ENCODE results near the gene GRIK4.

- no peak for TF ChIP-seq CTCF (conservative IDR thresholded peaks at IDR 0.05; ENCODE audit: low read depth, low read length)
- no peak for TF ChIP-seq MXI1 (IDR thresholded peaks at IDR 0.05; ENCODE audit: borderline replicate concordance, low read depth, low read length)
Measured at GRCh38 chr11:120710354-120711131, 199.0 kb downstream of the GRIK4 start.
